Dendritic cell treated with granulocyte-macrophage colony-stimulating factor and Interleukin-4, amounts not matched to agents 40 ng/mL and 50 ng/mL, for 4 days (primary cell): ENCODE measurements around the gene GNAT3.

Experiments used
- H3K27ac Mint-ChIP-seq: one replicate; pipeline ENCODE4 v1.8.0; 2022; ENCODE audit warnings: mild to moderate bottlenecking, mixed read lengths
- H3K27me3 Mint-ChIP-seq: one replicate; pipeline ENCODE4 v1.8.0; 2022; ENCODE audit warnings: mild to moderate bottlenecking, mixed read lengths
- H3K36me3 Mint-ChIP-seq: one replicate; pipeline ENCODE4 v1.8.0; 2022; ENCODE audit warnings: low read depth, mixed read lengths
- H3K4me1 Mint-ChIP-seq: one replicate; pipeline ENCODE4 v1.8.0; 2022; ENCODE audit warnings: low read depth, mixed read lengths
- H3K4me3 Mint-ChIP-seq: one replicate; pipeline ENCODE4 v1.8.0; 2022; ENCODE audit warnings: mild to moderate bottlenecking, moderate library complexity, mixed read lengths
- H3K9me3 Mint-ChIP-seq: one replicate; pipeline ENCODE4 v1.8.0; 2022; ENCODE audit warnings: mixed read lengths
- intact Hi-C: fragments of 100-400 bp; cut with micrococcal nuclease; formaldehyde crosslinking; loops from one replicate; pipeline ENCODE4 v1.15.0; 2022

GNAT3 gene

GRCh38 chr7:80511964-80512363, at the start of gene GNAT3:
GNAT3 (minus strand) TSS chr7:80512064; CDS start chr7:80511926, 138 bp downstream.
- no peaks in the 10 kb centered on the region for H3K27me3 Mint-ChIP-seq
- H3K9me3 Mint-ChIP-seq = no peaks in the 10 kb centered on the region
- no peak within 1 kb of the TSS for H3K27ac Mint-ChIP-seq
- peaks cover 8% of the 10 kb centered on the region for H3K4me1 Mint-ChIP-seq
- intact Hi-C loops = loop anchor here (10.0 kb wide), 1 partner anchor 133 kb away; no protein-coding TSS in a partner anchor
- no peak within 1 kb of the TSS for H3K4me3 Mint-ChIP-seq
- no peaks in the 10 kb centered on the region for H3K36me3 Mint-ChIP-seq

DNA sequence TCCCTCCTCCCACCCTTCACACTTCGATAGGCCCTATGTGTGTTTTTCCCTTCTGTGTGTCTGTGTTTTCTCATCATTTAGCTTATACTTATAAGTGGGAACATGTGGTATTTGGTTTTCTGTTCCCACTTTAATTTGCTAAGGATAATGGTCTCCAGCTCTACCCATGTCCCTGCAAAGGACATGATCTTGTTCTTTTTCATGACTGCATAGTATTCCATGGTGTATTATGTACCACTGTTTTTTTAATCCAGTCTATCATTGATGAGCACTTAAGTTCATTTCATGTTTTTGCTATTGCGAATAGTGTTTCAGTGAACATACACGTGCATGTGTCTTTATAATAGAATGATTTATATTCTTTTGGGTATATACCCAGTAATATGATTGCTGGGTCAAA, 46.3 kb upstream of the GNAT3 start:
- intact Hi-C loops = no loop called here
- Mint-ChIP-seq H3K27me3 (no peaks in the 10 kb centered on the region), H3K9me3 (peaks cover 29% of the 10 kb centered on the region), H3K4me1 (no peaks in the 10 kb centered on the region), H3K36me3 (no peaks in the 10 kb centered on the region), H3K4me3 (no peak overlapping the region), H3K27ac (no peak overlapping the region)

DNA sequence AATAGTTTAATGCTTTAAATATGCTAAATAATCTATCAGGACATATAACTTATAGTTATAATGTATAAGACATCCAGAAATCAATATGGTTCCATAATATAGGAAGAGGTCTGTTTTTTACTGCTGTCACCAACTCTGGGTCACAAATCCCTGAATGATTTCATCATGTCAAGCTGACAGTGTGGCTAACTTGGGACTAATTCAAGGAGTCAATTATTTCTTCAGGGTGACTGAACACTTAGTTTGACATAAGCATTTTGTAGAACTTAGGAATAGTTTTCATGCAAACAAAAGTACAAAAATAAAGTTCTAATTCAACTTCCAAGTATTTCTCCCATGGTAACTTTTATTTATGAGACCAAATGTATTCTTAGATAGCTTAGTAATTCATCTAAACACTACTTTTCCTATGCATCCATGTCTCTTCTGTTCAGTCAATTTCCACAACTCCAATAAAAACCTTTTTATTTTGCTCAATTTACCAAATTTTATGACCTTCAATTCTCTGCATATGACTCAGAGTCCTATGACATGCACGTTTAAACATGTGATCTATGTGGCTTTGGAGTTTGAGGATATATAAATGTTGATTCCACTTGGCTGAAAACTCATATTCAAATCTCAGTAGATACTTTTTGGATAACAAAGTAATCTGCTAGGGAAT, 40.3 kb upstream of the GNAT3 start:
- Mint-ChIP-seq H3K27me3 (no peaks in the 10 kb centered on the region), H3K4me1 (no peaks in the 10 kb centered on the region), H3K4me3 (no peak overlapping the region), H3K36me3 (no peaks in the 10 kb centered on the region), H3K9me3 (no peaks in the 10 kb centered on the region), H3K27ac (no peak overlapping the region)
- intact Hi-C loops = no loop called here

GRCh38 chr7:80550005-80550404, 38.1 kb upstream of the GNAT3 start:
- Mint-ChIP-seq H3K9me3 (peaks cover 18% of the 10 kb centered on the region), H3K27ac (no peak overlapping the region), H3K36me3 (no peaks in the 10 kb centered on the region), H3K4me1 (no peaks in the 10 kb centered on the region), H3K27me3 (no peaks in the 10 kb centered on the region), H3K4me3 (no peak overlapping the region)
- intact Hi-C loops = no loop called here

- no peaks in the 10 kb centered on the region for H3K4me1 Mint-ChIP-seq
- intact Hi-C loops = no loop called here
- no peak overlapping the region for H3K4me3 Mint-ChIP-seq
- H3K9me3 Mint-ChIP-seq = peaks cover 29% of the 10 kb centered on the region
- H3K27ac Mint-ChIP-seq = no peak overlapping the region
- no peaks in the 10 kb centered on the region for H3K36me3 Mint-ChIP-seq
- no peaks in the 10 kb centered on the region for H3K27me3 Mint-ChIP-seq
Measured at GRCh38 chr7:80548840-80549530, 37.1 kb upstream of the GNAT3 start.

GRCh38 chr7:80542398-80542797, 30.5 kb upstream of the GNAT3 start:
- Mint-ChIP-seq H3K36me3 (no peaks in the 10 kb centered on the region), H3K27me3 (no peaks in the 10 kb centered on the region), H3K27ac (no peak overlapping the region), H3K4me1 (no peaks in the 10 kb centered on the region), H3K9me3 (peaks cover 36% of the 10 kb centered on the region), H3K4me3 (no peak overlapping the region)
- intact Hi-C loops = no loop called here

GRCh38 chr7:80540836-80541235, 29.0 kb upstream of the GNAT3 start:
- no peaks in the 10 kb centered on the region for H3K4me1 Mint-ChIP-seq
- no peaks in the 10 kb centered on the region for H3K27me3 Mint-ChIP-seq
- H3K4me3 Mint-ChIP-seq = no peak overlapping the region
- H3K27ac Mint-ChIP-seq = no peak overlapping the region
- intact Hi-C loops = no loop called here
- H3K9me3 Mint-ChIP-seq = peaks cover 23% of the 10 kb centered on the region
- no peaks in the 10 kb centered on the region for H3K36me3 Mint-ChIP-seq

GRCh38 chr7:80537091-80537490, 25.2 kb upstream of the GNAT3 start:
- peaks cover 10% of the 10 kb centered on the region for H3K9me3 Mint-ChIP-seq
- no peaks in the 10 kb centered on the region for H3K36me3 Mint-ChIP-seq
- no peaks in the 10 kb centered on the region for H3K4me1 Mint-ChIP-seq
- no peaks in the 10 kb centered on the region for H3K27me3 Mint-ChIP-seq
- no peak overlapping the region for H3K27ac Mint-ChIP-seq
- intact Hi-C loops = no loop called here
- H3K4me3 Mint-ChIP-seq = no peak overlapping the region

GRCh38 chr7:80536426-80536825, 24.6 kb upstream of the GNAT3 start:
- Mint-ChIP-seq H3K27ac (no peak overlapping the region), H3K27me3 (no peaks in the 10 kb centered on the region), H3K36me3 (no peaks in the 10 kb centered on the region), H3K4me1 (no peaks in the 10 kb centered on the region), H3K4me3 (no peak overlapping the region), H3K9me3 (peaks cover 16% of the 10 kb centered on the region)
- intact Hi-C loops = no loop called here

GRCh38 chr7:80533287-80533686, 21.4 kb upstream of the GNAT3 start:
- Mint-ChIP-seq H3K4me1 (no peaks in the 10 kb centered on the region), H3K36me3 (no peaks in the 10 kb centered on the region), H3K27me3 (no peaks in the 10 kb centered on the region), H3K4me3 (no peak overlapping the region), H3K27ac (no peak overlapping the region), H3K9me3 (peaks cover 24% of the 10 kb centered on the region)
- intact Hi-C loops = no loop called here

GRCh38 chr7:80532153-80532552, 20.3 kb upstream of the GNAT3 start:
- Mint-ChIP-seq H3K9me3 (peaks cover 24% of the 10 kb centered on the region), H3K27ac (no peak overlapping the region), H3K4me1 (no peaks in the 10 kb centered on the region), H3K36me3 (no peaks in the 10 kb centered on the region), H3K27me3 (no peaks in the 10 kb centered on the region), H3K4me3 (no peak overlapping the region)
- intact Hi-C loops = no loop called here

GRCh38 chr7:80530136-80530535, 18.3 kb upstream of the GNAT3 start:
- intact Hi-C loops = no loop called here
- H3K9me3 Mint-ChIP-seq = peaks cover 24% of the 10 kb centered on the region
- no peaks in the 10 kb centered on the region for H3K4me1 Mint-ChIP-seq
- no peaks in the 10 kb centered on the region for H3K27me3 Mint-ChIP-seq
- H3K36me3 Mint-ChIP-seq = no peaks in the 10 kb centered on the region
- H3K4me3 Mint-ChIP-seq = no peak overlapping the region
- H3K27ac Mint-ChIP-seq = no peak overlapping the region

DNA sequence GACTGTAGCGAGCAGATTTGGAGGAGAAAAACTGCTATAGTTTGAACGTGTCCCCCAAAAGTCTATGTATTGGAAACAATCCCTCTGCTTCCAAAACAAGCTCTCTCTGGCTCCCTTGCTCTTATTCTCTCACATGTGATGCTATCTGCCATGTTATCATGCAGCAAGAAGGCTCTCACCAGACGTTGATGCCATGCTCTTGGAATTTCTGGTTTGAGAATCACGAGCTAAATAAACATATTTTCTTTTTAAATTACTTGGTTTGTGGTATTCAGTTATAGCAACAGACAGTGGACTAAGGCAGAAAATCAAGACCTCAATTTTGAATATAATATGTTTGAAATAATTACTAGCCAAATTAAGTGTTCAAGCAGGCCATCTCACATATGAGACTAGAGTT, 17.5 kb upstream of the GNAT3 start:
- Mint-ChIP-seq H3K9me3 (peaks cover 24% of the 10 kb centered on the region), H3K27me3 (no peaks in the 10 kb centered on the region), H3K4me3 (no peak overlapping the region), H3K36me3 (no peaks in the 10 kb centered on the region), H3K4me1 (no peaks in the 10 kb centered on the region), H3K27ac (no peak overlapping the region)
- intact Hi-C loops = no loop called here

- H3K4me3 Mint-ChIP-seq = no peak overlapping the region
Measured at GRCh38 chr7:80528689-80529088, 16.8 kb upstream of the GNAT3 start.

GRCh38 chr7:80526472-80526871, 14.6 kb upstream of the GNAT3 start:
- peaks cover 8% of the 10 kb centered on the region for H3K9me3 Mint-ChIP-seq
- H3K27ac Mint-ChIP-seq = no peak overlapping the region
- no peaks in the 10 kb centered on the region for H3K4me1 Mint-ChIP-seq
- no peak overlapping the region for H3K4me3 Mint-ChIP-seq
- H3K36me3 Mint-ChIP-seq = no peaks in the 10 kb centered on the region
- intact Hi-C loops = no loop called here
- no peaks in the 10 kb centered on the region for H3K27me3 Mint-ChIP-seq

More at GRCh38 chr7:80528689-80529088, 16.8 kb upstream of the GNAT3 start:
- no peaks in the 10 kb centered on the region for H3K27me3 Mint-ChIP-seq
- H3K27ac Mint-ChIP-seq = no peak overlapping the region
- intact Hi-C loops = no loop called here
- peaks cover 24% of the 10 kb centered on the region for H3K9me3 Mint-ChIP-seq
- H3K4me1 Mint-ChIP-seq = no peaks in the 10 kb centered on the region
- H3K36me3 Mint-ChIP-seq = no peaks in the 10 kb centered on the region
